ENCODE data around the gene NCOA6.
"Not testable (repeated sequence)": the region's sequence is repeated elsewhere in the genome, so short reads cannot be mapped to it uniquely, and the experiment has no call there.

The NCOA6 gene

GRCh38 chr20:34780291-34780690 is 45.2 kb downstream of the NCOA6 start:
- not testable (repeated sequence) for DNase-seq (ENCODE audit: low read depth, low spot score); H3K27ac ChIP-seq

GRCh38 chr20:34776177-34776576 is 49.3 kb downstream of the NCOA6 start:
- H3K27ac ChIP-seq: no peak overlapping the region
- DNase-seq (ENCODE audit: low read depth, low spot score): no peak

DNA sequence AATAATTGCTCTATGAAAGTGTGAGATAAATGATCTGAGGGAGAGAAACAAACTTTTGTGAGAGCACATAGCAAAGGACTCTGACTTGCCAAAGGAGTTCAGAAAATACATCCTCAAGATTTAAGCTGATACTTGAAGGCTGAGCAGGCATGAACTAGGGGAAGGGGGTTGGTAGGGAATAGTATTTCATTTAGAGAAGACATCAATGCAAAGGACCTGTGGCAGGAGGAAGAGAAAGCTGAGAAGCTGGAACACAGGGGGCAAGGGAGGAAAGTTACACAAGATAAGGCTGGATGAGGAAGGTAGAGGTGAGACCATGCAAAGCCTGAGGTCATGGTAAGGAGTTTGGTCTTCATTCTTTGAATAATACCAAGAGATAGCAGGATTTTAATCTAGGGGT is 50.6 kb downstream of the NCOA6 start:
- no peak for DNase-seq (ENCODE audit: low read depth, low spot score)
- H3K27ac ChIP-seq: no peak overlapping the region

DNA sequence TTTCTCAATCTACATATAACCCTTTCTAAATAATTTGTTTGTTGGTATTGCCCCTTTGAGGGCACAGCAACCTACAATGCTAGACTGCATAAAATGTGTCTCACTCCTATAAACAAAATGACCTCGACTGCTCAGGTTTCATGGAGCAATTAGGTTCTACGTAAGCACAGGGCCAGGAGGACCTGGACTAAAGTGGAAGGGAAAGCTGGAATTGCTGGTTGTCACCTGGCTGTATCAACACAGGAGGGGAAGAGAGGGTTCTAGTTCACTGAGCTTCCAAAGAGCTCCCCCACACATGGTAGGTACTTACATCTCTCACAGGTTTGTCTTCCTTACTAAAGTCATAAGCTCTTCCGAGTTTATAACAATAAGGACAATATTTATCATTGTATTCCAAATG is 51.0 kb downstream of the NCOA6 start:
- H3K27ac ChIP-seq: no peak overlapping the region
- DNase-seq (ENCODE audit: low read depth, low spot score): no peak

GRCh38 chr20:34773726-34774125 is 51.7 kb downstream of the NCOA6 start:
- H3K27ac ChIP-seq: no peak overlapping the region
- DNase-seq (ENCODE audit: low read depth, low spot score): no peak

GRCh38 chr20:34772437-34772836 is 53.0 kb downstream of the NCOA6 start:
- H3K27ac ChIP-seq: no peak overlapping the region

GRCh38 chr20:34771680-34772081 is 53.8 kb downstream of the NCOA6 start:
- H3K27ac ChIP-seq: no peak overlapping the region
- no peak for DNase-seq (ENCODE audit: low read depth, low spot score)

More at GRCh38 chr20:34772437-34772836, 53.0 kb downstream of the NCOA6 start:
- no peak for DNase-seq (ENCODE audit: low read depth, low spot score)

DNA sequence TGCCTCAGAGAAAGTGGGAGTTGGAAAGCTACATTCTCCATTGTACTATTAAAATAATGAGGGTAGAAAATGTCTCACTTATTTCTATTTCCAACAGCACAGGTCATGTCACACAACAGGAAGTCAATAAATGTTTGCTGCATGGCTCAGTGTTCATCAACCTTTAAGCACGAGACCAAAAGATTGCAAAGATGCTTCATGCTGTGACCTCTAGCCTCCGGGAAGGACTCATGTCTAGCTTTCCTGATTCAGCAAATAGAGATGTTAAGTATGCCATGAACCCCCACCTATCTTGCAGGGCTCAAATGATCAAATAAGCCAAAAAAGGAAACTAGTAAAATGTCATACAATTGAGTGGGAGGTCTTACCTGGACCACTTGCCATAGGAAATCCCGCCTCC is 57.4 kb downstream of the NCOA6 start:
- no peak for DNase-seq (ENCODE audit: low read depth, low spot score)
- no peak overlapping the region for H3K27ac ChIP-seq

DNA sequence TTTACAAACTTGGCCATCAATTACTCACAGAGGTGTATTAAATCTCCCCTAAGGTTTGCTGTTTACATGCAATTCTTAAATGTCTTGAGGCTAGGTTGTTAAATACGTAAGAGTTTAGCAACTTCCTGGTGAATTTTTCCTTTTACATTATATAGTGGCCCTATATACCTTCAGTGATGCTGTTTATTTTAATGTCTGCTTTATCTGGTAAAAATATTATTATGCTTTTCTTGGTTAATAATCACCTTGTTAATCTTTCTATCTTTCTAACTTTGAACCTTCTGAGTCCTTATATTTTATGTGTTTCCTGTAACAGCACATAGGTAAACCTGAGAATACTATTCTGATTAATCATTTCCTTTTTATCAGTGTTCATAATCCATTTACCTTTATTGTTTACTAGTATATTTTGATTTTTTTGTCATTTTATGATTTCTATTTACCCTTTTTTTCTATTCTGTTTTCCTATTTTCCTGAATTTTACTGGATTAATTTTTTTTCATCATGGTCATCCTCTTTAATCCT is 63.4 kb downstream of the NCOA6 start:
- no peak for DNase-seq (ENCODE audit: low read depth, low spot score)
- peak overlapping the region; percentile 56 for H3K27ac ChIP-seq

DNA sequence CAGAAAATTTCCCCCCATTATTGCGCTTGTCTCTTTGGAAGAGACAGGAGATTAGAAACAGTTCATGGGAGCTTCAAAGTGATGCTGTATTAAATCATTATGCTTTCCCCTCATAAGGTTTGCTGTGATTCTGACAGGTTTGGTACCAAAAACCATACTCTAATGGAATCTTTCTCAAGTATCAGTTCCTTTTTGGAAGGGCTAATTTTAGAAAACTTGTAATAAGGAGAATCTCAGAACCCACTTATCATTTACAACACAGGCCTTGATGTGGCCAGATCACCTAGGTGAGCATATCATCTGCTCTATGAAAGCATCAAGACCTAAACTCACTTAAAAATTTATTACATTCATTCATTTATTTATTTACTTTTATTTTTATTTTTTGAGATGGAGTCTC is 70.1 kb downstream of the NCOA6 start:
- DNase-seq (ENCODE audit: low read depth, low spot score): no peak
- no peak overlapping the region for H3K27ac ChIP-seq

DNA sequence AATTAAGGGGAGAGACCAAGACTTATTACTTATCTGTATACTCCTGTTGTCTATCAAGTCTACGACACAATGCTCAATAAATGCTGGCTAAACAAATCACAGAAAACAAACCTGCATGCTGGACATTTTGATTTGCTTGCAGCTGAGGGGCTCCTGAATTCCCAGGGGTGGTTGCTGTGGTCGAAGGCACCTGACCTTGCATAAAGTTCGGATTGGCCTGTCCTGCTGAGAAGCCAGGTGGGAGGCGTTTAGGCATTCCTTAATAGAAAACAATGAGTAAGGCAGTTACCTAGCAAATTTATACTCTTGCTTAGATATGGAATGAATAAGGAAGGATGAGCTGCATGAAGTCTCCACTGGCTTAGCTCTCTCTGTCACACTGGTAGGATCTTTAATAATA is 70.8 kb downstream of the NCOA6 start:
- DNase-seq (ENCODE audit: low read depth, low spot score): no peak
- H3K27ac ChIP-seq: peak overlapping the region; percentile 32

DNA sequence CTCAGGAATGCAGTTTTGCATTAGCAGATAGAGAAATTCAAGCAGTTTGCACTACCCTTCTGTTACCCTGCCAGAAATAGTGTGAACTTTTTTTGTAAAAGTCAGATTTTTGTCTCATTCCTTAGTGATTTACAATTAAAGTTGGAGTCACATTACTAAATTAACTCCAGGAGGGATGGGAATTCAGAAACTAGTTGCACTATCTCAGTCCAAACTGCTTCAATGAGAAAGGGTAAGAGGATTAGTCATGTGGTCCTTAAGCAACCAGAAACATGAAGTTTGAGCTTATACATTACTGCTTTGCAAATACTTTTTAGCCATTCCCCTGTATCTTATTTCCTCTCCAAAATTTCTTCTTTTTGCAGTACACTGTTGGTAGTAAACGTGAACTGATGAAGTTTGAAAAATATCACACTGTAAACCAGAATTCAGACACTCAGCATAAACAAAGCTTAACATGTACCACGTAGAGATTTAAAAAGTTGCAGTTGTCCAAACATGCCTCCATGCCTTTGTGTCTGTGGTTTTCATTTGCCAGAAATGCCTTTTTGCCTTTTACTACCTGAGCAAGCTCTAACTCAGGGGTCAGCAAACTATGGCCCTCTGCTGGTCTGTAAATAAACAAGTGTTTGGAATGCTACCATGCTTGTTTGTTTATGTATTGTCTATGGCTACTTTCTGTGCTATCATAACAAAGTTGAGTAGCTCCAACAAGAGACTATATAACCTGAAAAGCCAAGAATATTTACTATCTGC is 71.6 kb downstream of the NCOA6 start:
- no peak for DNase-seq (ENCODE audit: low read depth, low spot score)
- peak overlapping the region; percentile 32 for H3K27ac ChIP-seq

GRCh38 chr20:34751453-34751852 is 74.0 kb downstream of the NCOA6 start:
- DNase-seq (ENCODE audit: low read depth, low spot score): no peak
- H3K27ac ChIP-seq: no peak overlapping the region

- no peak overlapping the region for H3K27ac ChIP-seq
- DNase-seq (ENCODE audit: low read depth, low spot score): no peak
Observed at GRCh38 chr20:34750484-34750883, 75.0 kb downstream of the NCOA6 start.

DNA sequence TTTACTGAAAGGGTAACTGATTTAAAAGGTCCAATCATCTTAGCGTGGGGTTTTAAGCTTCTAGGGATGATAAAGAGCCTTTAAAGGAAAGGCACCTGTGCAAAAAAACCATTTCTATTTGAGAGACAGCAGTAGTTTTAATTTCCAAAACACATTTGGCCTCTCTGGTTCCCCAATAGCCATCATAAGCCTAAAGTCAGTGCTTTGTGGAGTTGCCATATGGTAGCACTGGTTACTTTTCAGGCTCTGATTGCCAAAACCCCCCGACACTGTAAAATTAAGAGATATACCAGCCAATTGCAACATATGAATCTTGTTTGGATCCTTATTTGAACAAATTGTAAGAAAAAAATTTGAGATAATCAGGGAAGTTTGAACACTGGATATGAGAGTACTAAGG is 76.7 kb downstream of the NCOA6 start:
- no peak overlapping the region for H3K27ac ChIP-seq
- no peak for DNase-seq (ENCODE audit: low read depth, low spot score)

DNA sequence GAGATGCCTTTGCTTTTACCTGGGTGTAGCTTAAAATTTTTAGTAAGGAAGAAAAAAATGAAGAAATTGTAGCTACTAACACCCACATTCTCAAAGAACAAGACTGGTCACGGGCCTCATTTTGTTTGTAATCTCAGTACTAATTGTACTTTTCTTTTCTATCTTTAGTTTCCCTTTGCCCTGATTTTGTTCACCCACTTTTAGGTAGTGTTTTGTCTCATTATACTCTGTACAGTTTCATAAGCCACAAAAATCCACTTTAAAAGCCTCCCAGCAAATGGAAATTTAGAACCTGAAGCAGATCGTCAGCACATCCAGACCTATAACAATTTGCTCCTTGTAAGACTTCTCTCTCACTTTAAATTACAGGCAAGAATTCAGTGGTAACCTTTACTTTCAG is 78.0 kb downstream of the NCOA6 start:
- DNase-seq (ENCODE audit: low read depth, low spot score): no peak
- no peak overlapping the region for H3K27ac ChIP-seq

DNA sequence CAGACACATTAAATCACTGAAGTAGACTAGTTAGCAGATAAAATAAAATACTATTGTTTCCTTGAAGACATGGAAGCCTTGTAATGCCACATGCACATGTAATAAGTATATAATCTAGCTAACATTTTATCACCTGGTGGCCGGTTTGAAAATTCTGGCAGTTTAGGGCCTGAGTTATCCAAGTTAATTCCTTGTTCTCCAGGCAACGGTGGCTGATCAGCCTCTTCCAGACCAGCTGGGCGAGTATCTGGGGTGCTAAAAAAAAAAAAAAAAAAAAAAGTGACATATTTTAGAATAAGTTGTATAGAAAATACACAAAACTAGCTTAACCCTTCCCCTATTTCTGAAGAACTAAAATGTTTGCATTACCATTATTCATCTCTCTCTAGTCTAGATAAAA is 78.8 kb downstream of the NCOA6 start:
- DNase-seq (ENCODE audit: low read depth, low spot score): no peak
- H3K27ac ChIP-seq: no peak overlapping the region

DNA sequence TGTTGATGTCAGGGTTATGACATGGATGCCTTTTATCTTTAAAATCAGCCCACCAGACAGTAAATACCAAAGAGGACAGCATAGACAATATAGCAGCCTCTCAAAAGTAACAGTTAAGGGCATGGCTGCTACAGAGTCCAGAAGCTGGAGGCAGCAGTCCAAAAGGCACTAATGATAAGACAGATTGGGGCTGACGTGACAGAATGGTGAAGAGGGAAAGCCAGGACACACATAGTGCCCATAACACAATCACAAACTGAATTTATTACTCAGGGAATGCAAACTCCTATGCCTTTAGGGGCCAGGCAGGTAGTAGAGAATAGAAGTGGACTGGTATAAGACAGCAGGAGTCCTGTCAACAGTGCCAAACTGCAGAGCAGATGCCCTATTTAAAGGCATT is 80.6 kb downstream of the NCOA6 start:
- H3K27ac ChIP-seq: no peak overlapping the region
- DNase-seq (ENCODE audit: low read depth, low spot score): no peak

DNA sequence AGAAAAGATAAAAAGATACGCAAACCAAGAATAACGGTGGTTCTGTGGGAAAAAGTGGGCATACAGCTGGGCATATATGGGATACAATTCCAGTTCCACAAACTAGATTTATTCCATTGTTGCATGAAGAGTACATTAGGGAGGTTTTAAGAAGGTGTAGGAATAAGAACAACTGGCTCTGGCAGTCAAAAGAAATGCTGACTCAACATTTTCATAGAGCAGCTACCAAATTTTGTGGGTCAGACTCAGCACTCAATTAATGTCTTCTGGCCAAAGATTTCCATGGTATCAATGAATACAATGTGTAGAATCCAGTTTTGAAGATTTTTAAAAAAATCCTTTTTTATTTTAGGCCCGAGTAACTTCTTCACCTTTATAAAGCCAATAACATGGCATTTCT is 81.1 kb downstream of the NCOA6 start:
- DNase-seq (ENCODE audit: low read depth, low spot score): no peak
- no peak overlapping the region for H3K27ac ChIP-seq

DNA sequence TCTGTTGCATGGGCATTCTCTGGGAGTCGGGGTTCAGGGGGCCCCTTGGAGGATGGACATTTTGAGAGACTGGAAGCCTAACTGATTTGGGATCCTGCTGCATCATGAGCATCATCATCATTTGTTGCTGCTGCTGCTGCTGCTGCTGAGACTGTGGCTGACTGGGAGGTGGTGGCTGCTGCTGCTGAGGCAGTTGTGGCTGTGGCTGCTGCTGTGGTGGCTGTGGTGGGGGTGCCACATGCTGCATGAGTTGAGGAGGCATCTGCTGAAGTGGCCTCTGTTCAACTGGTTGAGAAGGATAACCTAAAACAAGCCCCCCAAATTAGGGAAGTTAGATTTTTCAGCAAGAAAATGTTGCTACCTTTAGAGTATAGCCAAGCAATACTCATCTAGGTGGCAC is 82.4 kb downstream of the NCOA6 start:
- no peak for DNase-seq (ENCODE audit: low read depth, low spot score)
- H3K27ac ChIP-seq: no peak overlapping the region

GRCh38 chr20:34736106-34736735 is 89.2 kb downstream of the NCOA6 start:
- DNase-seq (ENCODE audit: low read depth, low spot score): no peak
- no peak overlapping the region for H3K27ac ChIP-seq

DNA sequence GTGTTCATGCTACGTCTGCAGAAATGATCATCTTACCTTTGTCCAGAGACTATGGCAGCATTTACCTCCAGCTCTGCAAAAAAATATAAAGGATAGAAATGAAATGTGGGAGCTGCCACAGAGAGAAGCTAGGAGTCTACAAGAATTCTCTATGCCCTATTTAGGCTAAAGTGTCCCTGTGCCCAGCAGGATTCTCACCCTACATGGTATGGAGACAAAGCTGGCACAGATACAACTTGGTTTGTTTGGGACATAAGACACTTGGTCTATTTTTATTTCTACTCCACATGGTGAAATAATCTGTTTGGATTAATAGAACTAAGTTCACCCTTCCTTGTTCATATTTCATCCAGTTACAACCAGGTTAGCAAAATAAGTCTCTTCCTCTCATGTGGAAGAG is 92.9 kb downstream of the NCOA6 start:
- H3K27ac ChIP-seq: no peak overlapping the region
- no peak for DNase-seq (ENCODE audit: low read depth, low spot score)

Measured in epithelial cell of prostate (primary cell).